GM21576 (cell line): Measurements from ENCODE around the gene KCNC4.

Source experiments
- ATAC-seq: cut with Tn5 transposase; IDR thresholded peaks from one replicate; pipeline ENCODE4 v1.9.1; 2021; ENCODE audit warnings: mild to moderate bottlenecking, moderate library complexity; ENCODE audit not compliant: unreplicated experiment

KCNC4 gene

DNA sequence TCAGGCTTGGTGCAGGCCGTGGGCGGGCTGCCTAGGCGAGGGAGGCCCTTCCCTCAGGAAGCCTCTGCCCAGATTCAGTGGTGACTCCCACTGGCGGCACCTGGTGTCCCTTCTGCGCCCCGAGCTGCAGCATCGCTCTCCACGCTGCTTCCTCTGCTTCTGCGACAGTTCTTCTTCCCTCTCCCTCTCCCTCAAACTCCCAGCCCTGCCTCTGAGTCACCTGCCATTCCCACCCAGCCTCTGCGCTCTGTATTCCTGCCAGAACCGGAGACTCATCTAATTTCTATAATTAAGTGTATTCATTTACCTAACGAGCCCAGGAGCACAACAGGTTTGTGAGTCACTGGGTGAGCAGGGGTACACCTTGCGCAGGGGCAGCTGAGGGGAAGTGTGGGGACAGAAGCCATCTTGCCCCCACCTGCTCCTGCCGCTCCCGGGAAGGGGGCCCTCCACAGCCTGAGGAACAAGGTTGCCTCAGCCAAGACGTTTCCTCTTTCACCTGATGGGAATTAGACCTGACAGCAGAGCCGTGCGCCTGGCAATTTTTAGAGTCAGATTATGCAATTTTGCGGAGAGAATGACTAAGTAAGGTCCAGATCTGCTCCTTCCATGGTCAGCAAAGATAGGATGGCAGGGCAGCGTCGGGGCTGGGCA is 19.4 kb downstream of the KCNC4 start:
- no peak for ATAC-seq

DNA sequence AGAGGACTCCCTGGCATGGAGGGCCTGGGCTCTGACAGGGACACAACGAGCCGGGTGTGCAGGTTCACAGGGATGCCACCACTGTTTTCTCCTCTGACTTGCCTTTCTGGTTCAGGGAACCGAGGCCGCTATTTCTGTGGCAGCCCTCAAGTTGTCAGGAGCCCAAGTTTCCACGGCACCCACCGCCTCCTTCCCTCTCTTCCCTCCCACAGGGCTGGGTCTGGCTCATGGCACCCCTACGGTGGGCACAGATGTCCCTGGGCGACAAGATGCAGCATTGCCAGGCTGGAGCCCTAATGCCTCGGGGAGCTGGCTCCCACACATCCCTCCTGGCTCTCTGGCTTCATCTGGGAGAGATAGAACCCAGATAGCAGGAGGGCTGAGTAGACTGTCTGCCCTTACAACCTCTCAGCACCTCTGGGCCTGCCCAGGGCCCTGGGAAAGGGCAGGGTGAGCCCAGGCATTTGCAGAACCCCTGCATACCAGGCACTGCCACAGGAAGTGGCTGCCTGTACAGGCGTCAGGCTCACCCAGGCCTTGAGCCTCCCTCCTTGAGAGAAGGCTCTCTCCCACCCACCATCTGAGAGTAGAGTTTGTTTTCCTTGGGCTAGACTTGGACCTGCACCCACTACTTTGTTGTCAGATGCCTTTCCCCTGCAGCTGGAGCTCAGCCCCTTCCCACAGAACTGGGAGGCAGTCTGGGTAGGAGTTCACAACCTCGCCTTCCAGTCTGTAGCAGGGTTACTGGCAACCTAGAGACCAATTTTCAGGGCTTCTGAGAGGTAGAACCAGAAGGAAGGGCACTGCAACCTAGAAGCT is 20.5 kb downstream of the KCNC4 start:
- ATAC-seq = no peak

DNA sequence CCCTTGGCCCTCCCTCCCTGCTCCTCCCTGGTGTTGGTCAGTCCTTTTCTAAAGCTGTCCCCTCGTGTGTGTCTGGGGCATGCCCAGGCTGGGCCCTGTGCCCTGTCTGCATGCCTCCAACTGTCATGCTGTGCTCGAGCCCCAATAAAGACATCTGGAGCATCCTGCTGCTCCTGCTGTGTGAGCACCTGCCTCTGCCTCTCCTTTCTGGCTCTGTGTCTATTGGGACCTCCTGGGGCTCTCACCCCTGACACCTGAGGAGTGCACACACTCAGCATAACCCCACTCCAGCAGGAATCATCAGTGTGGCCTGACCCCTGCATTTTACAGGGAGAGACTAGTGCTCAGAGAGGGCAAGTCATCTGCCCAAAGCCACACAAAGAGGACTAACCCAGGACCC is 23.7 kb downstream of the KCNC4 start:
- ATAC-seq = no peak

DNA sequence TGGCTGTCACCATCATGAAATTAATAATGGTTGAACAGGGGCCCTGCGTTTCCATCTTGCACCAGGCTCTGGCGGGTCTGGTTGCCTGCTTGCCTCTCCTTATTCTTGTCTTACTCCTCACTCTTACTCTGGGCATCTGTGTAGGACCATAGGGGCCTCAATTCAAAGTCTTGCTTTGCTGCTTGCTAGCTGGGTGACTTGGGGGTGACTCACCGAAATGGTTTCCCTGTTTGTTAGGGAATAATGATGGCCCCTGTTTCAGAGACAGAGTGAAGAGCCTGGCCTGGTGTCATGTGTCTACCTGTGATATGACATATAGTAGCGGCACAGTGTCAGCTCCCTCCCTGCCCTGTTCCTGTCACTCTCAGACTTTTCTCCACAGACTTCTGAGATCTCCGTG is 24.6 kb downstream of the KCNC4 start:
- ATAC-seq = no peak

DNA sequence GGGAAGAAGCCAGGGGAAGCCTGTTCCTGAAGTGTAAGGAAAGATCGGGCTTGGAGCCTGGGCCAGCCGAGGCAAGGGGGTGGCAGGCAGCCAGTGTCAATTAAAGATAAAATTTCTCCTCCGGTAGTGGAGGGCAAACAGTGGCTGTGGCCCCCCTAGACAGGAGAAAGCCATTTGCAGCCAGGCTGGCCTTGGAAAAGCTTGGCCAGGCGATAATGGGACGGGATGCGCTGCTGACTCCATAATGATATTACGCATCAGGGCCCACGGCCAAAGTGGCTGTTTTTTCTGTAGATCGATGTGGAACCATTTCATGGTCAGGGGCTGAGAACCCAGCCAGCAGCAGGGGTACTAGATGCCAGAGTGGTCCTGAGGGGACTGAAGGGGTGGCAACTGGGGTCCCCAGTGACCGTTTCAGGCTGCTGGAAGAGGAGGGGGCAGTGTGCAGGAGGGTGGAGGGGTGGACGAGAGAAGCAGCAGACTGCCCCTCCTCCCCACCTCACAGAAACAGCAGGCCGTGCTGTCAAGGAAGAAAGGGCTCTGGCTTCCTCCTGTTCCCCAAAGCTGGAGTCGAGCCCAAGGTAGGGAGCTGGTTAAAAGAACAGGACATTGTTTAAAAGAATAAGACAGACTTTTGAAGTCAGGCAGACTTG is 25.2 kb downstream of the KCNC4 start:
- ATAC-seq = no peak

DNA sequence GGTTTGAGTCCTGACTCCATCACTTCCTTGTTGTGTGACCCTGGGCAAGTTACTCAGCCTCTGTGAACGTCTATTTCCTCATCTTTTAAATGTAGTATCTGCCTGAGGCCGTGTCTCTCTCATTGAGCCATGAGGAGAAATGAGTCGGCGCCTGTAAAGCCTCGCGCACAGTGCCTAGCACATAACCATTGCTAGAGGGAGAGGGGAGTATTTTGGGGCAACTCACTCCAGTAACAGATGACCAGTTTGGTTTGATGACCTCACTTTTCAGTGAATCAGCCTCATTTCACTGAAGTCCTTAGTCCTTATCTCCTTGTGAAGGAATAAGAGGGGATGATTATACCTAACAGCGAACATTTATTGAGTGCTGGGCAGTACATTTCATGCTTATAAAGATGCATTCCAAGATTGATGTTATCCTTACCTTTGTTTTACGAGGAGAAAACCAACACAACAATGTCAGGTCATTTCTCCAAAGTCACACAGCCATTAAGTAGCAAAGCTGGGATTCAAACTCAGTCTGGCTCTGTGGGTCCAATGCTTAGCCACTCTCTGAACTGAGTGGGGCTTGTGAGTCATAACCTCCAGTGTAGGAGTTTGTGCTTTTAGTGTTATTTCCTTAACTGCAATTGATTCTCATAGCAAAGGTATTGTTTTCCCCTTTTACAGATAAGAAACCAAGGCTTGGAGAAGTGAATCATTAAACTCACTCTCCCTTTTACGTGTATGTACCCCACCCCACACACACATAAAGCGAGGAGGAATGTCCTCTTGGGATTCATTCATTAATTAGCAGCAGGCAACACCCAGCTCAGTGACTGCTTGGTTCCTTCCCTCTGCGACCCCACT is 25.9 kb downstream of the KCNC4 start:
- no peak for ATAC-seq

DNA sequence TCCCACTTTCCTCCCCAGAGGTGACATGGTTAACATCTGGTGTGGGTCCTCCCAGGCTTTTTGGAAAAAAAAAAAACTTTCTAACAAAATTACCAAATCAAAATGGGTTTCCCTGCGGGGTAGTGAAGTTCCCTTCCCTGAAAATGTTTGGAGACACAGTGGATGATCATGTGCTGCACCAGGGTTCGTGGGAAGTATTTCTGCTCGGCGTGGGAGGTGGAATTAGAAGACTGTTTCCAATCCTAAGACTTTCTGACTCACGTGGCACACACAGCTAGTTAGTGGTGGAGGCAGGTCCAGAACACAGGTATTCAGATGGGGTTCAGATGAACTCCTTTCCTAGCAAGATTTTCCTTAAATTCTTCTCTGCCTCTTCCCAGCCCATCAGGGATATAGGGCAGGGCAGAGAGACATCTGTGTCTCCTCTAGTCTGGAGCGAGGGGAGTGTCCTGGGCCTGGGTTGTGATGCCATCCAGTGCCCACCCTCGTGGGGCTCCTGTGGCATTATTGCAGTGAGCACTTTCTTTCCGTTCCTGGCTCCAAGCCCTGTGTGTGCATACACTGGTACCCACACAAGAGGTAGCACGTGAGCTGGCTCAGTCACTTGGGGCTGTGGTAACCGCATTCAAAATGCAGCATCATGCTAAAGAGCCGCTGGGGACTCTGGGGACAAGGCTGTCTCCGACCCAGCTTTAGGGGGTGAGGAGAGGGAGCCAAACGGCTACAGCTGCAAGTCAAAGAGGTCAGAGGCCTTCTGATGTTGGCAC is 27.5 kb downstream of the KCNC4 start:
- ATAC-seq = no peak

DNA sequence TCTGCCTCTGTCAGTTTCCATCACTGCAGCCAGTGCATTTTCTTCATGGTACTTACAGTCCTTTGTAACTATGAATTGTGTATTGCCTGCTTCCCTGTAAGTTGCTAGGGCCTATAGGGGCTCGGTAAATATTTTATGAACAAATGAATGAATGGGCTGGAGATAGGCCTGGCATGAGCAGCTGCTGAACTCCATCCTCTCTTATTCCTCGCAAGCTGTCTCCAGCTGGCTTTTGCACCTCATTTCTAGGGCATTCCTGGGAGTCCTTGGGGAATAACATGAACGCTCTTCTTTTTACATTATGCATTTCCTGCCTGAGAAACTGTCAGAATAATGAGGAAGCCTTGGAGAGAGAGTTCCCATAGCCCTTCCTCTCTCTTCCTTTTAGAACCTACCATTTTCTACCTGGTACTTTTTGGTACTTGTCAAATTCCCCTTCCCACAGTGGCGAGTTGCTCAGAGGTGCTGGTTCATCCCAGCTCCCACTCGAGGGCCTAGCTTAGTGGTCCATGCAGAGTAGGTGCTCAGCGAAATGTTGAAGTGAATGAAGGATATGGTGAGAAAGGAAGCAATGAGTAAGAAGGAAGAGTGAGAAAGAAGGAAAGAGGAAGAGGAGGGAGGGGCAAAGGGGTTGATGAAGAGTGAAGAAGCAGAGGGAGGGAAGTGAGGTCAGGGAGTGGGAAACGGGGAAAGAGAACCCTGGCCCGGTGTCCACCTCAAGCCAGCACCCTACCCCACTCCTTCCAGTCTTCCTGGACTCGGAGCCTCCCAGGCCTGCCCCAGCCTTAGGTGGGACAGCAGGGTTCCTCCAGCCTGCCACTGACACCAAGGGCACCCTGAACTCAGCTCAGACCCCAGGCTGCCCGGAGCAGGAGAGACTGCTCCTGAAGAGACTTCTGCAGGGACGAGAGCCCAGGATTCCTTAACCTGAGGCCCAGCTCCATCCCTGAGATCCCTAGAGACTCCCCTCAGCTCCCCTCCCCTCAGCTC is 29.6 kb downstream of the KCNC4 start:
- no peak for ATAC-seq

DNA sequence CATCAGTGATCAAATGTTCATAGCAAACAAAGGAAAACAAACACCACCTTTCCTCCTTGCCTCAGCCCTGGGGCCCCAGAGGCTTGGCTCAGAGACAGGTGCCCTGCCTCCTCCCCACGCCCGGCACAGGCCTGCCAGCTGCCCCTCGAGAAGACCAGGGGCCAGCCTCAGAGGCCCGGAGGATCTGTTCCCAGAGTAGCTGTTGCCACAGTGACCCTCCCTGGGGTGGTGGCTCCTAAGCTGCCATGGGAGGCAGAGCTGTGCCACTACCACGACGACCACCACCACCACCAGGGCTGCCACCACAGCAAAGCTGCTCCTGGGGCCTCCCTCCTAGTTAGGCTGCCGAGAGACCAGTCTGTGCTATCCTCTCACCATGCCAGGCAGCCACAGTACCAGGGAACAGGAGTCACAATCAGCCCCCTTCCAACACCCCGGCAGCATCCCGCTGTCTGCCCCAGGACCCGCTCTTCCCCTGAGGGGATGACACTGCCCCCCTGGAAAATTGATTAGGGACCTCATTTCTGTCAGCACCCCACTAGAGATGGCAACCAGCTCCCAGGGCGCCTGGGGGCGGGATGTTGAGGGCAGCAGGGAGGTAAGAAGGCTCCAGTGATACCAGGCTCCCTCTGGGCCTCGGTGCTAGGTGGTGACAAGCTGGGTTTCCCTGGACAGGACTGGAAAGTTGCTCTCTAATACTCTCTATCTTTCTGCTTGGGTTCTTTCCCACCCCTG is 30.5 kb downstream of the KCNC4 start:
- ATAC-seq = no peak

DNA sequence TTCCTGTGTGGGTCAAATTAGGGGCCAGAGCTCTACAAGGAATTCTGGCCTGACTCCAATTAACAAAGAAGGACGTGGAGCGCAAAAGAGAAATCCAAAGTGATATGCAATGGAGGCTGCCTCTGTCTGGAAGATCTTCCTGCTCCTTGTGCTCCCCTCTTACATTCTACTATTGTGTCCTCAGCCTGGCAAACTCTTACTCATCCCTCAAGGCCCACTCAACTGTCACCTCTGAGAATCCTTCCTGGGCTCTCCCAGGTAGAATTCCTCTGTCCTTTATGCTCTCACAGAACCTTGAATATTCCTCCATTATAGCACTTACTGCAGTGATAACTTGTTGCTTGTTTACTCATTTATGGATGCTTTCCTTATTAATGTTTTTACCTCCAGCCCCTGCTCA is 31.4 kb downstream of the KCNC4 start:
- ATAC-seq = no peak

DNA sequence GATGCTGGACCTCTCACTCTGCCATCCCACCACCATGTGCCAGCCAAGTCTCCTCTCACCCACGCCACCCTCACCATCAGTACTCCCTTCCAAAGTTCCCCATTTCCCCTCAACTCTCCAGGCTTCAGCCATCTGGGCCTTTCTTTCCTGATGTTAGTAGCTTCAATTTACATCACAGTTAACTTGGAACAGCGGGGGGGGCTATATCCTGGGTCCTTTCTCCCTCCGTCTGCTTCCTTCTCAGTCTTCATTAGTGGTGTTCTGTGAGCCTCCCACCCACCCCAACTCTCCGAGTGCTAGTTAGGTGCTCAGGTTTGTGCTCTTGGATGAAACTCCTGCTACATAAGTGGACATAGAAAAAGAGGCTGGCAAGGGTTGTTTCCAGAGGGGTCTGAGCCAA is 31.9 kb downstream of the KCNC4 start:
- no peak for ATAC-seq

DNA sequence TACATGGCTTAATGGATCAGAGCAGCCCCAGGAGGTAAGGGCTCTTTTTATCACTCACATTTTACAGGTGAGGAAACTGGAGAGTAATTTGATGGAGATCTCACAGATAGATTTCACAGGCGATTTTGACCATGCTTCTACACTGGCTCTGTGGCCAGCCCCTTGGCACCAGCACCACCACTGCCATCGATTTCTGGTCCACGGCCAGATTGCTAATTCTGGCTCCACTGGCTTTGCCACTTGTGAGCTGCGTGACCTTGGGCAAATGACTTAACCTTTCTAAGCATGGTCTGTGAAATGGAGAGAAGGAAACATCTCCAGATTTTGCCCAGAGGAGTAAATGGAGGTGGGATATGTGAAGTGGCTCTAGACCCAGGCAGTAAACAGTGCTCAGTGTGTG is 32.6 kb downstream of the KCNC4 start:
- ATAC-seq = no peak

DNA sequence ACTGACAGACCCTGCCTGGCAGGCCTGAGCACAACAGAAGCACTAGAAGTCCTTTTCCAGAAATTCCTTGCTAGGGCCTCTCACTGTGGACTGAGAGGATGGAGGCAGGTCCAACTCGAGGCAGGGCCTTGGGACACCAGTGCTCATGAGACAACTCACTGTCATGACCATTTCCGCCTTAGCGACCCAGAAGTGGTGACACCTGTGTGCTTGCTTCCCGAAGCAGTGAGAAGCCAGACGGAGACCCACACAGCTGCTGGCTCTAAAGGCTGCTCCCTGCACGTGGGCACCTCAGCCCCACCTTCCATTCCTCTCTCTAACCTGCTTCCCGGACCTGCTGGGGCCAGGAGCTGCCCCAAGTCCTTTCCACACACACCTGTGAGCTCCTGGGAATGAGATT is 33.0 kb downstream of the KCNC4 start:
- peak; percentile 24 for ATAC-seq

DNA sequence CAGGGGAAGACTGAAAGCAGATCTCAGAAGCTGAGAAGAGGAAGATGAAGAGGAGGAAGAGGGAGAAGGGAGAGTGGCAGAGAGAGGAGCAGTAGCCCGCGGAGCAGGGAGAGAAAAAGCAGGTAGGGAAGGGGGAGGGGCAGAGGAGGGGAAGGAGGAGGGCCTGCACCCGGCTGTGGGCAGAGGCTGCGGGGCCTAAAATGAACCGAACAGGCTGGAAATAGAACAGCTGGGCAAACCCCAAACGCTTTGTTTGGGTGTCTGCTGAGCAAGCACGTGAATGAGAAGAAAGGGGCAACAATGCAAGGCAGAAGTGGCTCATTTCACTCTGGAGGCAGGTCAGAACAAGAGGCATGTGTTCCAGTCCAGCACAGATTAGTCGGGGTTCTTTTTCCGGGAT is 33.5 kb downstream of the KCNC4 start:
- ATAC-seq = peak; percentile 64

DNA sequence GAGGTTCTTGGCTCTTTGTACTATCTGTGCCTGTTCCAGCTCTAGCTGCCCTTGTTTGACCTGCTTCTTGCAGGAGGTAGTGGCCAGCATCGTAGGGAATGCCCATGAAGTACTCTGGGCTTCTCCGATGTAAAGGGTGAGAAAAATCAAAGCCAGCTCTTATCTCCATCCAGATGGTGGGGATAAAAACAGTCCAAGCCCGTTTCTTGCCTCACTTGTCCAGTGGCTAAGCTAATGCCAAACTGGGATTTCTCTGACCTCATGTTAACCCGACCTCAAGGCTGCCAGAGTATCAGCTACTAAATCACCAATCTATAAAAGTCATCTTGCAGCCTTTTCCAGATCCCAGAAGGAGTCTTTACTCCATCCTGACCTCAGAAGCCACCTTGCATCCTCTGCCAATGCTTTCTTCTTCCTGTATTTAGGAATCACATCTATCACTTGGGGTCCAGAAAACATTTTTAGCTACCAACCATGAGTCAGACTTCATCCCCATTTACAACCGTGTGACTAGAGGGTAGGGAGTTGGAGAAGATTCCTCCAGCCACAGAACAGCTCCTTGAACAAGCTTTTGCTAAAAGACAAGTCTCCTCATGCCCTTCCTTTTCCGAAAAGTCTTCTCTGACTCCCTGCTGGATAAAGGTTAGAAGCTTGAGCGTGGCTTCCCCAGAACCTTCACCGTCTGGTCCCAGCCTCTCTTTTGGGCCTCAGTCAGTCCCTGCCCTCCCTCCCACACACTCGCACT is 35.9 kb downstream of the KCNC4 start:
- no peak for ATAC-seq

DNA sequence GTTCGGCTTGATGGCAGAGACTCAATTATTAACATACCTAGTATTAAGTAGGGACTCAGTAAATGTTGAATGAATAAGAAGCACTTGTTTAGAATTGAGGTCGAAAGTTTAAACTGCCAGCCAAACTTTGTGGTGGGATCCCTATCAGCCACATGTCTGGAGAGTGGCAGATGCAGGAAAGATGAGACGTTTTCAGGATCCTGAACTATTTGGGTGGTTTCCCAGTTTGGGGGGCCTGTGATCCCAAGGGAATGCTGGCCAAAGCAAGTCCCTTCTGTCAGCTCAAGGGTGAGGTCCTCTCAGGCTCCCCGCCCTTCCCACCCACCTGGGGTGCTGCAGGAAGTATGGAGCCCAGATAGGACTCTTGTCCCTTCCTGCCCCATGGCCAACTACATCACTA is 38.6 kb downstream of the KCNC4 start:
- ATAC-seq = no peak

DNA sequence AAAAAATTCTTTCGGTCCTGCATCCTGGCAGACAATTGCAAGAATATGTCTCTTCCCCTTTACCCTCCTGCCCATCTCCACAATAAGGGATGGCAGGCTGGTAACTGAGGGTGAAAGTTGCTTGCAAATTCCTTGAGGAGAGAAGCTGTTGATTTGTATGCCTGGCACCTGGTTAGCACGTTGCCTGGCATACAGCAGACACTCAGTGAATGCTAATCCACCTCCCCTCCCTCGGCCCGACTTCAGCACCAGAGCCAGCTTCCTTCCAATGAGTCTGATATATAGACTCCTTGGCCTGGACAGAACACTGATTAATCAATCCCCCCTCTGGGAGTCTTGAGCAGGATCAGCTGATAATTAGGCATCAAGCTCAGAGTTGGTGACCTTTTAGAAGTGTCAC is 39.1 kb downstream of the KCNC4 start:
- ATAC-seq = no peak

DNA sequence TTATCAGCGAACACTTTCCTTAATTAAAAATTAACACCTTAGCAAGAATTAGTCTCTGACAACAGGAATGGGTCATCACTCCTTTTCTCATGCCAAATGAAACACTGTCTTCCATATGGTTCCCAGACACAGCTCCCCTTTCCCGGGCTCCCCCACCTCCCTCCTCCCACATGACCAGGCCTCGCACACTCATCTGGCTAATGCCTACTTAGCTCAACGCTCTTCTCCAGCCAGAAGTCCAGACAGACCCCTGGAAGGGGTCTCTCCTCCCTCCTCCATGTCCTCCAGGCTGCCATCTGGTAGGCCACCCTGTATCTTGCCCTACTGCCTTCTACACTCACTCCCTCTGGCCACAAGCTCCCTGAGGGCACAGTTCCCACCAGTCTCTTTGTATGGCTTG is 39.9 kb downstream of the KCNC4 start:
- ATAC-seq = no peak
